H1 (cell line): ENCODE results near the gene NID2. TPM values are rescaled to one million over a fixed set of nuclear protein-coding genes. Genes with fewer than 3 reads are reported as not detected.

Source experiments
- CTCF ChIA-PET: fragments of 300-600 bp; sonication (Branson Sonifier 250); formaldehyde crosslinking; loops from one replicate; lab custom pipeline; 2021; ENCODE audit not compliant: partially characterized antibody; lab: Charles Lee
- POLR2A ChIA-PET: fragments of 300-600 bp; sonication (Branson Sonifier 250); formaldehyde crosslinking; loops from one replicate; lab custom pipeline; 2021; ENCODE audit warnings: inconsistent platforms; ENCODE audit not compliant: partially characterized antibody; lab: Charles Lee
- DNase-seq, 2 experiments: peaks; one replicate each; pipeline versions ENCODE4 v3.0.0 to v3.0.0-alpha.2; 2010 to 2022; ENCODE audit warnings: low spot score in 2 of 2, low read depth in 1 of 2, mixed read lengths in 1 of 2
- FAIRE-seq: peaks from 2 replicates; lab custom pipeline; 2011; peaks lifted over from hg19 to GRCh38; lab: Jason Lieb, UNC
- H2AFZ ChIP-seq: 2 replicates; pipeline ENCODE4 v1.8.1; 2012; ENCODE audit warnings: low read length, inconsistent platforms
- H2AK5ac ChIP-seq: 2 replicates; pipeline ENCODE4 v1.6.1; 2013; ENCODE audit warnings: low read depth, low read length
- H2BK120ac ChIP-seq: replicated peaks from 2 replicates; pipeline ENCODE3; 2013; ENCODE audit warnings: low read depth, low read length, inconsistent platforms
- H2BK12ac ChIP-seq: 2 replicates; pipeline ENCODE4 v1.6.1; 2013; ENCODE audit warnings: low read depth, low read length
- H2BK15ac ChIP-seq: 2 replicates; pipeline ENCODE4 v1.6.1; 2013; ENCODE audit warnings: low read length
- H2BK20ac ChIP-seq: 2 replicates; pipeline ENCODE4 v1.6.1; 2013; ENCODE audit warnings: low read length
- H2BK5ac ChIP-seq: 2 replicates; pipeline ENCODE4 v1.6.1; 2013; ENCODE audit warnings: low read depth, low read length
- H3K14ac ChIP-seq: 2 replicates; pipeline ENCODE4 v1.6.1; 2013; ENCODE audit warnings: inconsistent platforms; ENCODE audit not compliant: insufficient read length
- H3K18ac ChIP-seq: 2 replicates; pipeline ENCODE4 v1.6.1; 2013; ENCODE audit warnings: low read length; ENCODE audit errors: extremely low read depth
- H3K23ac ChIP-seq: 2 replicates; pipeline ENCODE4 v1.6.1; 2013; ENCODE audit warnings: inconsistent platforms; ENCODE audit not compliant: insufficient read length
- H3K23me2 ChIP-seq: 2 replicates; pipeline ENCODE4 v1.6.1; 2013; ENCODE audit warnings: low read depth, low read length
- H3K27ac ChIP-seq: 2 replicates; pipeline ENCODE4 v1.6.1; 2011; ENCODE audit warnings: low read depth, low read length, inconsistent platforms
- H3K27me3 ChIP-seq, 4 experiments: replicated peaks in 1 of 4; 1 replicate in 1 of 4; 2 replicates in 3 of 4; pipeline versions ENCODE4 v1.6.1 to v1.8.1; 2011 to 2013; ENCODE audit warnings: low read length in 3 of 4, mild to moderate bottlenecking in 3 of 4, inconsistent platforms in 2 of 4, mixed read lengths in 2 of 4, moderate library complexity in 1 of 4; ENCODE audit not compliant: control insufficient read depth in 3 of 4, insufficient read depth in 3 of 4; ENCODE audit errors: extremely low read depth in 1 of 4
- H3K36me3 ChIP-seq, 4 experiments: 2 replicates each; pipeline versions ENCODE4 v1.6.1 to v1.8.1; 2011 to 2013; ENCODE audit warnings: mild to moderate bottlenecking in 4 of 4, low read length in 3 of 4, moderate library complexity in 2 of 4, control low read depth in 1 of 4, inconsistent platforms in 1 of 4; ENCODE audit not compliant: insufficient read depth in 4 of 4, control insufficient read depth in 2 of 4
- H3K4ac ChIP-seq: replicated peaks from 2 replicates; pipeline ENCODE3; 2013; ENCODE audit warnings: low read length, low read depth, mixed read lengths, inconsistent platforms; ENCODE audit not compliant: insufficient read length
- H3K4me1 ChIP-seq, 4 experiments: replicated peaks in 1 of 4; 1 replicate in 1 of 4; 2 replicates in 3 of 4; pipeline versions ENCODE4 v1.6.1 to v1.8.1; 2011 to 2013; ENCODE audit warnings: low read length in 3 of 4, inconsistent platforms in 2 of 4, mixed read lengths in 1 of 4; ENCODE audit not compliant: insufficient read depth in 4 of 4, control insufficient read depth in 3 of 4
- H3K4me2 ChIP-seq, 2 experiments: 2 replicates each; pipeline versions ENCODE4 v1.6.1 to v1.8.1; 2011 to 2013; ENCODE audit warnings: low read depth in 2 of 2, low read length in 2 of 2, control low read depth in 1 of 2, inconsistent platforms in 1 of 2, mild to moderate bottlenecking in 1 of 2; ENCODE audit not compliant: insufficient read depth in 1 of 2
- H3K4me3 ChIP-seq, 4 experiments: fragments of 200-600, 300-600 bp in 1 of 4; sonication (generic), shearing (Covaris generic), sonication (Bioruptor Twin) in 1 of 4; 2 replicates each; pipeline versions ENCODE4 v1.5.1 to v1.8.1; 2011 to 2016; ENCODE audit warnings: low read length in 4 of 4, low read depth in 3 of 4, control low read depth in 2 of 4, inconsistent platforms in 2 of 4, mild to moderate bottlenecking in 2 of 4, mixed read lengths in 1 of 4, moderate library complexity in 1 of 4; ENCODE audit not compliant: insufficient read depth in 2 of 4; ENCODE audit errors: extremely low read depth in 1 of 4
- H3K56ac ChIP-seq: replicated peaks from 2 replicates; pipeline ENCODE3; 2013; ENCODE audit warnings: low read depth, mild to moderate bottlenecking, mixed read lengths, low read length, inconsistent platforms; ENCODE audit not compliant: insufficient read length
- H3K79me1 ChIP-seq: 2 replicates; pipeline ENCODE4 v1.6.1; 2013; ENCODE audit warnings: low read depth, low read length, control low read depth
- H3K79me2 ChIP-seq, 2 experiments: 2 replicates each; pipeline versions ENCODE4 v1.6.1 to v1.8.1; 2012 to 2013; ENCODE audit warnings: low read length in 2 of 2, mild to moderate bottlenecking in 2 of 2, inconsistent platforms in 1 of 2; ENCODE audit not compliant: insufficient read depth in 2 of 2, control insufficient read depth in 1 of 2
- H3K9ac ChIP-seq, 4 experiments: replicated peaks in 1 of 4; 1 replicate in 1 of 4; 2 replicates in 3 of 4; pipeline versions ENCODE4 v1.6.1 to v1.8.1; 2011 to 2013; ENCODE audit warnings: low read depth in 3 of 4, low read length in 3 of 4, control low read depth in 2 of 4, mild to moderate bottlenecking in 2 of 4, moderate library complexity in 2 of 4, inconsistent platforms in 1 of 4; ENCODE audit errors: extremely low read depth in 1 of 4
- H3K9me3 ChIP-seq, 2 experiments: 2 replicates each; pipeline versions ENCODE4 v1.6.1 to v1.8.1; 2012 to 2013; ENCODE audit warnings: mild to moderate bottlenecking in 2 of 2, moderate library complexity in 2 of 2, control low read depth in 1 of 2, inconsistent platforms in 1 of 2, low read depth in 1 of 2, low read length in 1 of 2, mixed read lengths in 1 of 2; ENCODE audit not compliant: insufficient read depth in 2 of 2
- H4K20me1 ChIP-seq, 2 experiments: replicated peaks in 1 of 2; 2 replicates each; pipeline versions ENCODE3 to v1.8.1; 2011 to 2013; ENCODE audit warnings: inconsistent platforms in 2 of 2, low read length in 2 of 2, mild to moderate bottlenecking in 1 of 2; ENCODE audit not compliant: insufficient read depth in 2 of 2, control insufficient read depth in 1 of 2
- H4K5ac ChIP-seq: 2 replicates; pipeline ENCODE4 v1.6.1; 2013; ENCODE audit warnings: low read length, low read depth, mixed read lengths, inconsistent platforms; ENCODE audit not compliant: insufficient read length
- H4K8ac ChIP-seq: 2 replicates; pipeline ENCODE4 v1.8.0; 2013; ENCODE audit warnings: mild to moderate bottlenecking, moderate library complexity, low read length, inconsistent platforms; ENCODE audit not compliant: insufficient read depth; ENCODE audit errors: extremely low read depth
- H4K91ac ChIP-seq: replicated peaks from 2 replicates; pipeline ENCODE3; 2013; ENCODE audit warnings: low read length, mixed read lengths, inconsistent platforms; ENCODE audit not compliant: insufficient read length
- ASH2L ChIP-seq: fragments of 200-600, 300-600 bp; sonication (generic); IDR thresholded peaks from one replicate; pipeline ENCODE4 v1.7.1; 2017; ENCODE audit warnings: low read length
- CTCF ChIP-seq, 3 experiments: IDR thresholded peaks; 1 replicate in 2 of 3; 2 replicates in 1 of 3; pipeline versions ENCODE4 v1.5.1 to v1.6.1; 2011; ENCODE audit warnings: low read length in 3 of 3, mild to moderate bottlenecking in 3 of 3, inconsistent platforms in 2 of 3, low read depth in 1 of 3, moderate library complexity in 1 of 3; ENCODE audit not compliant: insufficient read depth in 1 of 3; ENCODE audit errors: control extremely low read depth in 1 of 3
- EGR1 ChIP-seq: IDR thresholded peaks from 2 replicates; pipeline ENCODE4 v1.6.1; 2011; ENCODE audit warnings: low read depth, low read length, borderline replicate concordance
- EZH2 ChIP-seq: fragments of 200-600 bp; sonication (generic); IDR thresholded peaks from 2 replicates; pipeline ENCODE4 v1.7.1; 2012; ENCODE audit warnings: low read depth, mild to moderate bottlenecking, moderate library complexity, low read length, inconsistent platforms; ENCODE audit not compliant: severe bottlenecking
- RAD21 ChIP-seq, 2 experiments: IDR thresholded peaks in 1 of 2; conservative IDR thresholded peaks in 1 of 2; 2 replicates each; pipeline ENCODE4 v1.6.1; 2011; ENCODE audit warnings: low read depth in 2 of 2, low read length in 2 of 2, improper control_type of control experiment in 1 of 2, inconsistent platforms in 1 of 2, mild to moderate bottlenecking in 1 of 2, moderate library complexity in 1 of 2
- RNF2 ChIP-seq: fragments of 200-900, 300-1000 bp; sonication (generic); IDR thresholded peaks from 2 replicates; pipeline ENCODE4 v1.7.1; 2016; ENCODE audit warnings: borderline replicate concordance, low read depth, mild to moderate bottlenecking, antibody characterized with exemption, low read length; ENCODE audit not compliant: poor library complexity, severe bottlenecking; ENCODE audit errors: missing control alignments
- SP2 ChIP-seq: IDR thresholded peaks from 2 replicates; pipeline ENCODE4 v1.6.1; 2012; ENCODE audit warnings: mild to moderate bottlenecking, low read length, inconsistent platforms
- TAF7 ChIP-seq: optimal IDR thresholded peaks from 2 replicates; pipeline ENCODE3; 2011; ENCODE audit warnings: low read depth, mild to moderate bottlenecking, inconsistent platforms, low read length, moderate library complexity, borderline replicate concordance
- TBP ChIP-seq: IDR thresholded peaks from 2 replicates; pipeline ENCODE4 v1.6.1; 2011; ENCODE audit warnings: low read depth, low read length, improper control_type of control experiment
- polyA plus RNA-seq, 7 experiments: library from polyadenylated mRNA; depleted of rRNA in 3 of 7; stranded (reverse) in 5 of 7; unstranded in 2 of 7; fragments of >200 nt in 5 of 7; fragments of 200-250 nt in 2 of 7; gene quantifications; 1 replicate in 5 of 7; 2 replicates in 1 of 7; 4 replicates in 1 of 7; pipeline versions ENCODE4 v1.2.1 to v1.2.3, GENCODE V29; 2011 to 2013; ENCODE audit warnings: missing spikeins in 2 of 7, mixed read lengths in 2 of 7
- total RNA-seq: library from RNA; stranded (reverse); fragmentation: NEBNext Ultra II Directional; extraction: Animal tissue kit (Norgen Biotek cat#: 25700); gene quantifications from 2 replicates; pipeline ENCODE4 v1.2.1, GENCODE V29; 2021
- TF ChIP-seq, protein P1 (sequence below): IDR thresholded peaks from 2 replicates; pipeline ENCODE4 v1.6.1; 2011; ENCODE audit warnings: low read depth, mild to moderate bottlenecking, low read length; ENCODE audit not compliant: insufficient read depth

Gene NID2
- total and polyA plus RNA-seq, 2 of the 8 experiments (the other 6 are each of a cell fraction or from before 2014, with no cell fraction given) = 6.1 to 12.6 TPM

GRCh38 chr14:52112336-52113018, 43.6 kb upstream of the NID2 start:
- H4K20me1 ChIP-seq = no peaks in the 10 kb centered on the region
- no peak overlapping the region for H4K5ac ChIP-seq
- H3K79me2 ChIP-seq = no peaks in the 10 kb centered on the region
- H3K4me3 ChIP-seq = no peak overlapping the region
- H2BK120ac ChIP-seq = no peak overlapping the region
- POLR2A ChIA-PET = no interaction called here
- no peak overlapping the region for H2BK20ac ChIP-seq
- H2AK5ac ChIP-seq = no peak overlapping the region
- no peak overlapping the region for H3K27ac ChIP-seq
- no peaks in the 10 kb centered on the region for H3K27me3 ChIP-seq
- CTCF ChIA-PET = no interaction called here
- H3K23me2 ChIP-seq = no peaks in the 10 kb centered on the region
- H3K79me1 ChIP-seq = no peaks in the 10 kb centered on the region
- FAIRE-seq (no peak), DNase-seq (no peak)
- H3K4me2 ChIP-seq = no peak overlapping the region
- H2BK15ac ChIP-seq = no peak overlapping the region
- no peak overlapping the region for H3K4ac ChIP-seq
- H3K4me1 ChIP-seq = no peaks in the 10 kb centered on the region
- no peak overlapping the region for H2AFZ ChIP-seq
- no peak overlapping the region for H3K18ac ChIP-seq
- H3K56ac ChIP-seq = no peak overlapping the region
- no peak overlapping the region for H2BK5ac ChIP-seq
- no peak overlapping the region for H2BK12ac ChIP-seq
- H4K91ac ChIP-seq = no peak overlapping the region
- H3K14ac ChIP-seq = no peak overlapping the region
- no peak overlapping the region for H4K8ac ChIP-seq
- H3K9me3 ChIP-seq = no peaks in the 10 kb centered on the region
- H3K9ac ChIP-seq = no peak overlapping the region
- H3K23ac ChIP-seq = no peak overlapping the region
- no peaks in the 10 kb centered on the region for H3K36me3 ChIP-seq
- TF ChIP-seq RNF2 (no peak), TBP (no peak), TAF7 (no peak), CTCF (IDR thresholded peaks at IDR 0.05; ENCODE audit: control extremely low read depth in 1 of 3, insufficient read depth in 1 of 3, low read depth in 1 of 3, low read length in 3 of 3) (no peak), EZH2 (no peak), RAD21 (IDR thresholded peaks at IDR 0.05 in 1 of 2, conservative IDR thresholded peaks at IDR 0.05 in 1 of 2; ENCODE audit: low read depth in 2 of 2, low read length in 2 of 2) (no peak), EGR1 (no peak), SP2 (no peak), ASH2L (no peak)
- TF ChIP-seq, protein P1, sequence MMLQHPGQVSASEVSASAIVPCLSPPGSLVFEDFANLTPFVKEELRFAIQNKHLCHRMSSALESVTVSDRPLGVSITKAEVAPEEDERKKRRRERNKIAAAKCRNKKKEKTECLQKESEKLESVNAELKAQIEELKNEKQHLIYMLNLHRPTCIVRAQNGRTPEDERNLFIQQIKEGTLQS = no peak
